Activated naive CD4-positive, alpha-beta T cell treated with anti-CD3 and anti-CD28 coated beads, Interleukin-2, amount 50 U/mL, for 16 hours (primary cell): Measurements from ENCODE around the gene XRCC5.
"Not testable (repeated sequence)": the region's sequence is repeated elsewhere in the genome, so short reads cannot be mapped to it uniquely, and the experiment has no call there.

Source experiments
- DNase-seq: peaks from one replicate; pipeline ENCODE4 v3.0.0-alpha.2; 2020

Gene XRCC5

DNA sequence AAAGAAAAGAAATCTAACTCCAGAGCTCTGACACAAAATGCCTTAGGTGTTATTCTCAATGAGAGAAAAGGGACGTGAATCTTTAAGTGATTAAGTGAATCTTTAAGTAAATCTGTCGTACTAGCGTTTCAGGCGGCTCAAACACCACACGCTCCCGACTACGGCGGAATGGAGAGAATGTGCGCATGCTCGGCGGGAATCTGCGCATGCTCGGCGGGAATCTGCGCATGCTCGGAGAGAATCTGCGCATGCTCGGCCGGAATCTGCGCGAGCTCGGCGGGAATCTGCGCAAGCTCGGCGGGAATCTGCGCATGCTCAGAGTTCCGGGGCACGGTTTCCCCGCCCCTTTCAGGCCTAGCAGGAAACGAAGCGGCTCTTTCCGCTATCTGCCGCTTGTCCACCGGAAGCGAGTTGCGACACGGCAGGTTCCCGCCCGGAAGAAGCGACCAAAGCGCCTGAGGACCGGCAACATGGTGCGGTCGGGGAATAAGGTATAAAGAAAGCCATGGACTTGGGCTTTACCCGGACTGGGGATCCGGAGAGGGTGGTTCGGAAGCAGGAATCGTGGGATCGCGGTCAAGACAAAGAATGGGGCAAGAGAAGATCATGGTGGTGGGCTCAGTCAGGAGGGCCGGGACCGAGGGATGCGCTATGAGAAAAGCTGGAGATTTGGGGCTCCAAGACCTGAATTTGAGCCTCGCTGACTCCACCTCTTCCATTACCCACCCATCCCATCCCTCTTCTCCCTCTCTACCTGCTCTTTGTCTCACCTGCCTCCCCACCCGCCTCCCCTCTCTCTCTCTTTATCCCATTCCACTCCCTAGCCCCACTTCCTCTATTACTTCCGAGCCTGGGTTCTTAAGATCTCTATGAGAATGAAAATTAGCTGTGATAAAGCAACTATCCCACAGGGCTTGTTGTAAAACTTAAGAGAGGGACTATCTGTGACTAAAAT, at the start of gene XRCC5:
Gene XRCC5, plus strand, starts transcription at position 382 of the 955 bp plus-strand sequence. Its CDS starts 89 bp downstream, at position 471.
- DNase-seq = peak; percentile 96

DNA sequence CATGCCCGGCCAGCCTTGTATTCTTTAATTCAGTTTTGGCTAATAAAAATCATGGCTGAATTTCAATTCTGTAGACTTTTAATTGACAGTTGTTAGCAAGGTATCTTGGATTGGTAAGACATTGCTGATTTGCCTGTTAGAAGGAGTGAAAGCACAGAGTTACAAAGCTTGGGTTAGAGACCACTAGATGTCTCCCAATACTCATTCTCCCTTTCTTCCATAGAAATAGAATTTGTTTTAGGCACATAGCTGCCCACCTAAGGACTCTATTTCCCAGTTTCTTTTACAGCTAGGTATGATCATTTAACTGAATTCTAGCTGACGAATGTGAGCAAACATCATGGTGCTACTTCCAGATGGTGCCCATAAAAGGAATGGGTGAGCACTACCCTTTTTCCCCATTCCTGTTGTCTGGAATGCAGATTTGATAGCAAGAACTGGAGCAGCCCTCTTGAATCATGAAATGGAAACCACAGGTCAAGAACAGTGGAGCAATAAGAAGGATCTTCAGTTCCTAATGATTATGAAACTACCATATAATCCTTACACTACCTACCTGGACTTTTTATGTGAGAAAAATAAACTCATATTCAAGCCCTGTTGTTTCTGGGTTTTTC, 45.0 kb upstream of the XRCC5 start:
- no peak for DNase-seq

DNA sequence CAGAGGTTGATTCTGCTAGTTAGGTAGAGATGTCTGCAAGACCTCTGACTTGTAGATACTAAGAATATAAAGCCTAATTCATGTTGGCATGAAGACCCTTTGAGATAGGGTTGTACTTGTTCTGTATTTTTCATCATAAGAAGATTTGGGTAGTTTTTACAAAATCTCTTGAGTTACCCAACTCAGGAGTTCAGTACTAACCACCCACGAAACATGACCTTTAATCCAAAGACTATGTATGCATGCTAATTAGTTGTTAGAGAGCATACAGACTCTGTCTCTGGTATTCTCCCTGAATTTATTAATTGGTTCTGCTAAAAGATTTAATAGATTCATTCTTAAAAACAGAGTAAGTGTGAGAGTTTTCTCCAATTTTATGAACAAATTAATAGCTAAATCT, 44.5 kb upstream of the XRCC5 start:
- DNase-seq = no peak

DNA sequence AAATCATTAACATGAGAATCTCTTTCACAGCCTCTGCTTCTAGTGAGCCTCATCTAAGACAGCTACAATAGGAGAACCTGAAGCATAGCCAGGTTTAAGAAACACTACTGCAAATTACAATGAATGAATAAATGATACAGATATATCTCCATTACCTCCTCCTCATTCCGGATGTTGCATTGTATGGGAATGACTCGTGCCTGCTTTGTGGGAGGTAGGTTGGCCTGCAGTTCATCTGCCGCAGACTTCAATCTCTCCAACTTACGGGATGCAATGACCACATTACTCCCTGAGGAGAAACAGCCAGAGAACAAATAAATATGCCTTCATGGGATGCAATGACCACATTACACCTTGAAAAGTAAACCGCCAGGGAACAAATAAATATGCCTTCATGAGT, 42.9 kb upstream of the XRCC5 start:
- no peak for DNase-seq

DNA sequence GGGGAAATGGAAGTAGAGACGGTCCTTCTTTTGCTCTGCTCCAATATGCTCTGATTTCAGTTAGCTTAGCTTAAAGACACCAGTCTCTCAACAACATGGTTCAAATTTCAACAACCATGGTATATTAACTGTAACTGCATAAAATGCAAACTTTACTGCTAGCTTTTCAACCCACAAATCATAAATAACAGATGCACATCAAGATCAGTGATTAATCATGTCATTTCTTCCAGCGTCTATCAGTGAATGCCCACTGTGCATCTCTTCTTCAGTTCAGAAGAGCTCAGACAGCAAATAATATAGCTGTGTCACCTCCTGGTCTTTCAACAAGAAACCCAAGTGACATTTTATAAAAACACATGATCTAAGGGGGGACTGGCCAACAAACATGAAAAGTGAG, 40.1 kb upstream of the XRCC5 start:
- DNase-seq = no peak

DNA sequence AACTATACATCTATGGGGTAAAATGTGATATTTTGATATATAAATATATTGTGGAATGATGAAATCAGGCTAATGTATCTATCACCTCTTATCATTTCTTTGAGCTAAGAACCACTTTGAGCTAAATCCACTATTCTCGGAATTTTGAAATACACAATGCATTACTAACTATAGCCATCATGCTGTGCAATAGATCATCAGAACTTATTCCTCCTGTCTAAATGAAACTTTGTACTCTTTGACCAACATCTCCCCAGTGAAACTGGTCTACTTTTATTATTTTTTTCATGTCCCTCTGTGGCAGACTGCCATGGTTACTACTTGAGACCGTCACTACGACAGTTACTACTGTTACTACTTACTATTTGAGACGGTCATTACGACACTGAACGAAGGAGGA, 39.0 kb upstream of the XRCC5 start:
- no peak for DNase-seq

DNA sequence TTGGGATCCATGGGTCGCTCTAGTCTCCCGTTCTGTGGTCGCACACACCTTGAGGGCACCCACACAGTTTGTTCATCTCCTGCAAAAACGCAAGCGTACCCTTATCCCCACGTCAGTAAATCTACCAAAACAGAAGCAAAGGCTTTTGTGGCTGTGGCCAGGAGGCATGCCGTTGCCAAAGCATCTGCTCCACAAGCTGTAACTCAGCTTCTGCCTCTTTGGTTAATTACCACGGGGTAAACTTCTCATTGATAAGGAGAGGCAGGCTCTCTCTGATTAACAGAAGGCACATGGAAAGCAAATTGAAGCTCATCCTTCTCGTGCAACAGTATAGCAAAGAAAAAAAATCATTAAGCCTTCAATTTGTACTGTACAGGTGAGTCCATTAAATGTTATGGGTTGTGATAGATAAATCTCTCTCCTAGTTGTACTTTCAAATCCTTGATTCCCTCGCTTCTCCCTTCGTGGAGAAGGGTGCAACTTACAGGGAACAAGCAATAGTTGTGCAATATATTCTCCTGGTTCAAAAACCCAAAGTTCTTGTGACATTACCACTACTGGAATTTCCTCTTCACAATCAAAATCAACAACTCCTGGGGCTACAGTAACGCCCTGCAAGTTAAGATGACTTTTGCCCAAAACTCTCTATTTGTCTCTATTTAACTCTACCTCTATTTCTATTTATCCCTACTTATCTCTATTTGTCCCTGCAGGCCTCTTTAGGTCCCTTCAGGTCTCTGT, 37.9 kb upstream of the XRCC5 start:
- DNase-seq = no peak

DNA sequence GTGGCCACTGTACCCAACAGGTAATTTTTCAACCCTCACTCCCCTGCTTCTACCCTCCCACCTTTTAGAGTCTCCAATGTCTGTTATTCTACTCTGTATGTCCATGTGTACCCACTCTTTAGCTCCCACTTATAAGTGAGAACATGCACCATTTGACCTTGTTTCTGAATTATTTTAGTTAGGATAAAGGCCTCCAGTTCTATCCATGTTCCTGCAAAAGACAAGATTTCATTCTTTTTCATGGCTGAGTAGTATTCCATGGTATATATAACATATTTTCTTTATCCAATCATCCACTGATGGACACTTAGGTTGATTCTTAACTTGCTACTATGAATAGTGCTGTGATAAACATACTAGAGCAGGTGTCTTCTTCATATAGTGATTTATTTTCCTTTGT, 36.7 kb upstream of the XRCC5 start:
- DNase-seq = no peak

DNA sequence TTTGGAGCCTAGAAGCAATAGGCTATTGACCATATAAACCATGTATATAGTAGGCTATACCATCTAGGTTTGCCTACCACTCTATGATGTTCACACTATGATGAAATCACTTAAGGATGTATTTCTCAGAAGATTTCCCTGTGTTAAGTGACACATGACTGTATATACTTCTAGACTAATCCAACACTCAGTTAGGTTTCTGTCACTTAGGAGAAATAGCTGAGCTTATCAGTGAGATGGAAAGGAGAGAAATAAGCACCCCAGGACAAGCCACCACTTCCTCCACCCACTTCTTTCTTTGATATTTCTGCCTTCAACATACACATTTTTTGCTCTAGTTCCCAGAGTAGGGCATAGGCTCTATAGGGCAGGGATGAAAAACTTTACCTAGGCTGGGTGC, 35.4 kb upstream of the XRCC5 start:
- DNase-seq = no peak

DNA sequence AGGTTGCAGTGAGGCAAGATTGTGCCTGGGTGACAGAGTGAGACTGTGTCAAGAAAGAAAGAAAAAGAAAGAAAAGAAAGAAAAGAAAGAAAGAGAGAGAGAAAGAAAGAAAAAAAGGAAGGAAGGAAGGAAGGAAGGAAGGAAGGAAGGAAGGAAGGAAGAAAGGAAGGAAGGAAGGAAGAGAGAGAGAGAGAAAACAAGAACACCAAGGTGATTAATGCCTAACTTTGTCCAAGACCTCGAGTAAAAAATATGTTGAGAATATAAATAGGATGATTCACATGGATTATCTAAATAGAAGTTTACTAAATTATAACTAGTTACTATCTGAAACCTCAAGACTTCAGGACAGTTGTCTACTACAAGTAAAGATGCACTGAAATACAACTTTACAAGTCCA, 34.8 kb upstream of the XRCC5 start:
- no peak for DNase-seq

DNA sequence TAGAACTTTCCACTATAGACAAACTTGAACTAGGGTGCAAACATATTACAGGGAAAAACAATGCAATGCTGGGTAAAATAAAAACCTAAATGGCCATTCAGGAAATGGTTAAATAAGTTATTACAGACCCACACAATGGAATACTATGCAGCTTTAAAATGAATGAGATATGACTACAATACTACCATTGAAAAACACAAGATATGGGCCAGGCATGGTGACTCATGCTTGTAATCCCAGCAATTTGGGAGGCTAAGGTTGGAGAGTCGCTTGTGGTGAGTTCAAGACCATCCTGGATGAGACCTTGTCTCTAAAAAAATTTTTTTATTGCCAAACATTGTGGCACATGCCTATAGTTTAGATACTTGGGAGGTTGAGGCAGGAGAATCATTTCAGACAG, 34.4 kb upstream of the XRCC5 start:
- no peak for DNase-seq

DNA sequence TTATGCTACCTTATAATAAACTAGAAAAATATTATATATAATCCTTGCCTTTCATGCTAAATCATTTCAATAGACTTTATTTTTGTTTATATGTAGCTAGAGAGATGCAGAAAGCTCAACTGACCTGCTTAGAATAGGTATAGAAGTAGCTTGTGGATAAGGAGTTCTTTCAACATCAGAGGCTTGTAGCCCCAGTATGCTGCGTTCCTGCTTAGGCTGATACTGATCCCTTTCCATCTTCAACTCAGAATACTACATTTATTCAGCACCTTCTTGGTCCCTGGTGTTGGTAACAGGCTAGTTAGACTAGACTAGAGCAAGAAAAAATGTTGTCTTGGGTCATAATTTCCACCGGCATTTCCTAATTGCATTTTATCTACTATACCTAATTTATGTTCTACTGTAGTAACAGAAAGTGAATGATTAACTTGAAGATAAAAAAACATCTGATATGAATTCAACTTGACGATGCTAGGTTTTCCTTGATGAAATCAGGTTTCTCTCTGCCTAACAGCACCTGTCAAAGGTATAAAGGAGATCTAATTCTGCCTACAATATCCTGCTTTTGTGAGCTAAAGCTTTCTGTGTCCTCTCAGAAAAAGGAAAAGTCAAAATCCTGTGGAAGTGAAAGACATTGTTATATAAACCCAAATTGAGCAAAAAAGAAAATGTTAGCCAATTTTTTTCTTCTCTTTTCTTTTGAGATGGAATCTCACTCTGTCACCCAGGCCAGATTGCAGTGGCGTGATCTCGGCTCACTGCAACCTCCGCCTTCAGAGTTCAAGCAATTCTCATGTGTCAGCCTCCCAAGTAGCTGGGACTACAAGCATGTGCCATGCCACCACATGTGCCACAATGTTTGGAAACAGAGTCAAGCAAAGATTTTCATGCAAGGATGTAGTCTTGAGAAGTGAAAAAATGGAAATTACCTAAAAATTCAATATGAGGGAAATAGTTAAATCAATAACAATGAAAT, 33.4 kb upstream of the XRCC5 start:
- no peak for DNase-seq

DNA sequence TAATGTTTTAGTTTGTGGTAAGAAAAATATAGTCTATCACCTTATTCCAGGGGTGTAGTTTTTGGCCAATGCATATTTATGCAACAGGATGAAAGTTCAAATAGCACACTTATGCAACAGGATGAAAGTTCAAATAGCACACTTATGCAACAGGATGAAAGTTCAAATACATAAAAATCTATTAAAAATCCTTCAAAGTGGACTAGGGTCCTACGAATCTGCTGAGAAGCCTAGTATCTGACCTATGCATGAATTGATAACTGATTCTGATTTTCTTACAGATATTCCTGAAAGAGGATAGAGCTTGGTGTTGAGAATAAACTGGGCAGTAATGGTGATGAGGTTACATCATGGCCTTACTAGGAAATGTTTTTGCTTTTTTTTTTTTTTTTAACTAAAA, 30.4 kb upstream of the XRCC5 start:
- DNase-seq = no peak

DNA sequence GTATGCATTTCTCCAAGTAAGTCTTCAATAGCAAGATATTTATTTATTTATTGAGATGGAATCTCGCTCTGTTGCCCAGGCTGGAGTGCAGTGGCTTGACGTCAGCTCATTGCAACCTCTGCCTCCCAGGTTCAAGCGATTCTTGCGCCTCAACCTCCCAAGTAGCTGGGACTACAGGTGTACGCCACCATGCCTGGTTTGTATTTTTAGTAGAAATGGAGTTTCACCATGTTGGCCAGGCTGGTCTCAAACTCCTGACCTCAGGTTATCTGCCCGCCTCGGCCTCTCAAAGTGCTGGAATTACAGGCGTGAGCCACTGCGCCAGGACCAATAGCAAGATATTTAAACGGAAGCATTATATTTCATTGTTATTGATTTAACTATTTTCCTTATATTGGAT, 29.1 kb upstream of the XRCC5 start:
- DNase-seq = not testable (repeated sequence)

DNA sequence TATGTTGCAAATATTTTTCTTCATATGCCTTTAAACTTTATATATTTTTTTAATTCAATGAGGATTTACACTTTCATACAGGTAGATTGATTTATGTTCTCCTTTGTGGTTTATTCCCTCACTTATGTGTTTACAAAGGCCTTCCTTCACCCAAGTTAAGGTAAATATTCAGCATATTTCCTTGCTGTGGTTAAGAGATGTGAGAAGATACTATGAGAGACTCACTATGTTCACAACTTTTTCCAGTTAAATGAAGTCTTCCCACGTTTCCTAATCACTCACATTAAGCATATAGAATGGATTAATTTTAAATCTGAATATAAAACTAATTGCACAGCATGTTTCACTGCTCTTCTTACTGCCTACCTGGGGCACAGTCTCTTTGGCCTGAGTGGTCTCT, 28.1 kb upstream of the XRCC5 start:
- no peak for DNase-seq

DNA sequence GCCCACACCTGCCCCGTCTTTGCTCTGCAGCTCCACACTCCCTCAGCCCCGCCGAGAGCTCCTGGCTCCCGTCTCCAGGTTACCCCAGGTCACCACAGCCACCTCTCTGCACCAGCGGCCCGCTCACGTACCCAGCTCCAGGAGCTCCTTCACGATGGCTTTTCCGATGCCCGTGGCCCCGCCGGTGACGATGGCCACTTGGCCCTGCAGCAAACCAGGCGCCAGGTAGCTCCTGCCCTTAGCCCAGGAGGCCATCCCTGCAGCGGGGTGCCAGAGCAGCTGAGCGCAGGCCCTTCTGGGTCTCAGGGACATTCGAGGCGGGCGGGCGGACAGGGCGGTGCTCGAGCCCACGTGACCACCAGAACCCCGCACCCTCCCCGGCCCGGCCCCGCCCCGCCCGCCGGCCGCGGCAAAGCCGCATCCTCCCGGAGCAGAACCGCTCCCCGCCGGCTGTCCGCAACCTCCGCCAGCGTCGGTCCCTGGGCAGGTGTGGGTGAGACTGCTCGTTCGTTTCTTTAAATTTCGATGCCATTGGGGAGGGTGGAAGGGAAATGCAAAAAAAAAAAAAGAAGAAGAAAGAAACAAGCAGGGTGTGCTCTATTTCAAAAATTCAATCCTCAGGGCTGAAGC, 27.5 kb upstream of the XRCC5 start, which contains the start of the genes PECR and TMEM169:
Gene PECR, minus strand, starts transcription at position 323 of the 630 bp plus-strand sequence. Its CDS starts 68 bp downstream, at position 255.
Gene TMEM169, plus strand, starts transcription at position 433 of the 630 bp plus-strand sequence. CDS start 14,045 bp downstream, outside the sequence.
- DNase-seq = peak; percentile 75

DNA sequence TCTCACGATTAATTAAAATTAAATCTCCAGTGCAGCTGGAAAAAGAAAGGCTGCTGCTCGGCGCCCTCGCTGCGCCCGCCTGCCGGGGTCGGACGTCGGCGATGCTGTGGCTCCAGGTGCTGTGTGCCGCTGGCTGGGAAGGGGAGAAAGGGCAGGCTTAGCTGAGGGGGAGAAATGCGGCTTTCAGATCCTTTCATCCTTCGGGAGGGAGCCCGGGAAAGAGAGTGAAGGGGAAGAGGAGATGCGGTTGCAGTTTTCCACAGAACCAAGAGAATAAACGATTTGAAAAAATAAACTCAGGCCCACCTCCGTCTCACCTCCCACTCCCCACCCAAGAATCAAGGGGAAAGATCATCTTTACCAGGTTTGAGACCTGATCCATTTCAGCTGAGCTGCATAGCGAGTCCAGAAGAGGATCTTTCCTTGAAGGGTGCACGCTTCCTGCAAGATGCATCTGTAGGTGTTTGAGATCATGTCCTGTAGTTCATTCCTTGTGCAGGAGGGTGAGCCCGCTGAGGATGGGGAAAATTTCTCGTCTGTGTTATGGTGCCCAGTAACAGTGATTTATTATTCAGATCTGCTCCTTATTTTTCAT, 26.9 kb upstream of the XRCC5 start:
- no peak for DNase-seq

DNA sequence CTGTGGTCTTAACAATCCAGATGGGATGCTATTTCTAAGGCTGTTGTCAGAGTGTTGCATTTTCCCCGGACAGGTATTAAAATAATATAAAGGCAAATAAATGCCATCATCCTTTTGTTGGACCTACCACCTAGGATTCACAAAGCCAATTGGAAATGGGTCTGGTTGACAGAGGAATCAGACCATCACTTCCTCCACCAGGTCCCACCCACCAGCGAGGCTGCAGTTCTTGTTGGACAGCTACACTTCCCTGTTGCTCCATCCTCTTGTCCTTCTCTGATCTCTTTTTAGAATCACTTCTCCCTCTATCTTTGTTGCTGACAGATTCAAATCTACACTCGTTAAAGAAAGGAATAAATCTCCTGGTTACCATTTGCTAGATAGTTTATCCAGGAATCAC, 26.3 kb upstream of the XRCC5 start:
- DNase-seq = no peak

DNA sequence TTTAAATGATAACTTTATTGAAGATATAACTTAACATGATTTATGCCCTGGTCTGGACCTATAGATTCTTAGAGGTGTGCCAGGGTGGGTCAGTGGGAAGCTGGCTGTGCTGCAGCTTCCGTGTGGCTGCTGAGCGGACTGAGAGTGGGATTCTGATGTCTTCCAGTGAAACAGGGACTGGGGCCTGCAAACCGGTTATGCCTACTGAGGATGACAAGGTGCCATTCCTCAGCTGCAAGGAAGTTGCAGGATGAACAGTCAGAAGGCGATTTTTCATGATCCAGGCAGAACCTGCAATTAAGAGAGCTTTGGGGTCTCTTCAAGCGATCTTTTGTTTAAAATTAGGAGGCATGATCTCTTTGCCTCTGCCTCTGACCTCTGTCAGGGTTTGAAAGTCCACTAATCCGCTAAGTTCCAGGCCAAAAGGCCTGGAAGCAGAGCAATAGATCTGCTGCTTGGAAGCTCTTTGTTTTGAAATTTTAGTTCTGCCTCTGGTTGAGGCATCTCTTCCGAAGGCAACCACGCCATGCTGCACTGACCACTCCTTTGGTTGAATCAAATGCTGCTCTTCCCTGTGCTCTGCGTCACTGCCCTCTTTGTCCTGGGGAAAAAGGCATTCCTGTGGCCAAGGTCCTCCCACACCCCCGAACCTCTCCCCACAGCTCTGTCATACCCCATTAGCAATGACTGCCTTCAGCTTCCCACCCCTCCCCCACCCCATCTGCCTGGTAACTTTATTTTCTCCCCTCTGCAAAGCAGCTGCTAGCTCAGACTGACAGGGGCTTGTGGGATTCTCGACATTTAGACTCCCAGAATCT, 25.5 kb upstream of the XRCC5 start:
- DNase-seq = no peak

DNA sequence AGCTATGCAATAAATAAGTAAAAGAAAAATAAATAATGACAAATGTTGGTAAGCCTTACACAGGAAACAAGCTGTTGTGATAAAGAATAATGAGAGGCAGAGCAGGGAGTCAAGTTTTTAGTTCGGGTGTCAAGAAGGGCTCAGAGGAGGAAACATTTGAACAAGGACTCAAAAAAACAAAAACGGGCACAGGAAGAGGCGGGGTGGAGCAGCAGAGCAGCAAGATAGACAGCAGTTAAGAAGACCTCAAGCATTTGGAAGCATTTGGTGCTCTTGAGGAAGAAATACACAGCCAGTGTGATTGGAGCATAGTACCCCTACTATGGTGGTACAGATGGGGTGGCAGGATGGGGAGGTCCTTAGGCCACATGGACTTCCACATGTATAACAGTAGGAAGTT, 24.6 kb upstream of the XRCC5 start:
- no peak for DNase-seq
